Measurements from ENCODE around the gene ACOX1.
A peak's percentile ranks its signal among the peaks of the same experiment; 100 is the strongest.

The ACOX1 gene

GRCh38 chr17:75906143-75906884 is 72.7 kb downstream of the ACOX1 start:
- DNase-seq = no peak

GRCh38 chr17:75904749-75905521 is 74.0 kb downstream of the ACOX1 start, which contains the start of gene MRPL38:
Gene MRPL38, minus strand, starts transcription at chr17:75904884. Its CDS starts 9 bp downstream, at chr17:75904875.
- peak; percentile 95 for DNase-seq

- DNase-seq = no peak
Observed at GRCh38 chr17:75902406-75902805, 76.6 kb downstream of the ACOX1 start.

- DNase-seq = no peak
Observed at GRCh38 chr17:75901727-75902126, 77.2 kb downstream of the ACOX1 start.

- DNase-seq = no peak
Observed at GRCh38 chr17:75900691-75901533, 78.1 kb downstream of the ACOX1 start.

- no peak for DNase-seq
Observed at GRCh38 chr17:75899767-75900468, 79.0 kb downstream of the ACOX1 start.

GRCh38 chr17:75899353-75899752 is 79.6 kb downstream of the ACOX1 start:
- DNase-seq = no peak

- DNase-seq = no peak
Observed at GRCh38 chr17:75898791-75899190, 80.2 kb downstream of the ACOX1 start.

- no peak for DNase-seq
Observed at GRCh38 chr17:75898065-75898464, 80.9 kb downstream of the ACOX1 start.

- DNase-seq = no peak
Observed at GRCh38 chr17:75897160-75898019, 81.6 kb downstream of the ACOX1 start.

- peak; percentile 41 for DNase-seq
Observed at GRCh38 chr17:75896415-75897159, 82.4 kb downstream of the ACOX1 start, which contains the start of gene TRIM65. Gene TRIM65, minus strand, starts transcription at chr17:75896951. Its CDS starts 14 bp downstream, at chr17:75896937.

GRCh38 chr17:75895370-75896155 is 83.4 kb downstream of the ACOX1 start:
- no peak for DNase-seq

GRCh38 chr17:75894049-75894733 is 84.8 kb downstream of the ACOX1 start:
- no peak for DNase-seq

GRCh38 chr17:75893305-75894048 is 85.5 kb downstream of the ACOX1 start:
- DNase-seq = no peak

- no peak for DNase-seq
Observed at GRCh38 chr17:75892556-75893224, 86.3 kb downstream of the ACOX1 start.

- DNase-seq = no peak
Observed at GRCh38 chr17:75891605-75892555, 87.1 kb downstream of the ACOX1 start.
